Caki2 (cell line): ENCODE measurements around the gene SLC1A4. TPM values are rescaled to one million over a fixed set of nuclear protein-coding genes. Genes with fewer than 3 reads are reported as not detected.

Experiments used
- DNase-seq: peaks from one replicate; pipeline ENCODE4 v3.0.0-alpha.2; 2015; ENCODE audit warnings: low read depth
- in situ Hi-C: cut with HindIII; loops from 2 replicates; pipeline ENCODE4 v1.10.0; 2016; ENCODE audit warnings: low sequenced_read_pairs, low pct_unique_long_range_greater_than_20kb, mixed read lengths
- total RNA-seq: library from RNA; depleted of rRNA; stranded (reverse); fragments of >200 nt; shearing (Covaris generic); gene quantifications from 2 replicates; pipeline ENCODE4 v1.2.3, GENCODE V29; 2014; ENCODE audit warnings: low replicate concordance; rRNA removed

SLC1A4 gene
- 30.7 and 39.1 TPM in 2 replicates for total RNA-seq

GRCh38 chr2:64989126-64989981 is at the start of gene SLC1A4:
Gene SLC1A4 (plus strand): TSS chr2:64989399. CDS start chr2:64989644, 245 bp downstream.
- in situ Hi-C loops, result no loop called here
- peak; percentile 91 for DNase-seq

DNA sequence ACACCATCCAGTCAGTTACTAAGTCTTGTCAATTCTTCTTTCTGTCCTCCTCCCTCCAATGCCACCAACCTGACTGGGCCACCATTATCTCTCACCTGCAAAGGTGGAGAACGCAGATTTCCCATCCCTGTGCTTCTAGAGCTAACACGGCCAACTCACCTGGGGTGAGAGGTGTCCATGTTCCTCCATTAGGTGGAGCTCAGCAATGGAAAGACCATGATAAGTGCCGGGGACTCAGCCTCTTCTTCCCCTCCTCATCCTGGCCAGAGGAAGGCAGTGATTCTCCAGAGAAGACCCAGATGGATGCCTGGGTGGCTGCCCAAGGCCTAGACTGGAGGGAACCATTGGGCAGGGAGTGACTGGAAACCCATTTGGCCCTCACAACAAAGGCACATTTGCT is 48.1 kb upstream of the SLC1A4 start:
- in situ Hi-C loops, result loop anchor here (25.0 kb wide), 1 partner anchor 96 kb away; no protein-coding TSS in a partner anchor
- DNase-seq, result no peak

- in situ Hi-C loops, result loop anchor here (25.0 kb wide), 1 partner anchor 96 kb away; no protein-coding TSS in a partner anchor
- no peak for DNase-seq
Measured at GRCh38 chr2:64941801-64942200, 47.4 kb upstream of the SLC1A4 start.

DNA sequence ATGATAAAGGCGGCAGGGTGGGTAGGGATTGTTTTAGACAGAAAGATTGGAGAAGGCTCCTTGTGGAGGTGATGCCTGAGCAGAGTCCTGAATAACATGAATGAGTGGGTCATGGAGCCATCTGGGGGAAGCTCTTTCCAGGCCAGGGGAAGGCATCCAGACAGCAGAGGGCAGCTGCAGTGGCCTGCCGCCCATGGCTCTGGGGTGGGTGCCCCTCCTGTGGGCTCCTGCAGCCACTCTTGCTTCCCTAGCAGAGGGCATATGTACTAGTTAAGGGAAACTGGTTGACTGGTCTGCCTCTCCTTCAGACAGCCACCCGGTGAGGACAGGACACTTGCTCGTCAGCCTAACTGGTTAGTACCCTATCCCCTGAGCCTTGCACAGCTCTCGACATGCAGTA is 46.5 kb upstream of the SLC1A4 start:
- in situ Hi-C loops, result loop anchor here (25.0 kb wide), 1 partner anchor 95 kb away; no protein-coding TSS in a partner anchor
- DNase-seq, result peak; percentile 26

DNA sequence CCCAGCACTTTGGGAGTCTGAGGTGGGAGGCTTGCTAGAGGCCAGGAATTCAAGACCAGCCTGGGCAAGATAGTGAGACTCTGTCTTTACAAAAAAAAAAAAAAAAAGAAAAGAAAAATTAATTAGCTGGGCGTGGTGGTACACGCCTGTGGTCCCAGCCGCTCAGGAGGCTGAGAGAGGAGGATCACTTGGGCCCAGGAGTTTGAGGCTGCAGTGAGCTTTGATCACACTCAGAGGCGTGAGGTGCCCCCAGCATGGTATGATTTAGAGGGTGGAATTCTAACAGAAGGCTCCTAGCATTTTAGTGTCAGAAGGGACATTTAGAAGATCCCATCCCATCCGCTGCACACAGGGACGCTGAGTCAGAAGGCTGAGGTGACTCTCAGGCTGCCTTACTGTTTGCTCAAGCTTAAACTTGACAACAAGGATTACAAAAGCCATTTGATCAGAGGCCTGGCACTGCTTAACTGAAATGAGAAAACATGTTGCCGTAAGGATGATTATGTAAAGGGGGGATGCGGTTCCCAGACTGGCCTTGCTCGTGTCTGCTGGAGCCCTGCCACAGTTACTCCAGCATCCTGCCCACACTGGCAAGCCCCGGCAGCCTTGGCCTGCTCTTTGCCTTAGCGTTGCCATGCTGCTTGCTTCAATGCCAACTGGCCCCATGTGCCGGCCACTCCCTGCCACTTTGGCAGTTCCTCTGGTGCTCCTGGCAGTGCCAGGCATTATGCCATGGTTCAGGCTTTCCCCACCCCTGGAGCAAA is 45.6 kb upstream of the SLC1A4 start:
- in situ Hi-C loops, result loop anchor here (25.0 kb wide), 1 partner anchor 94 kb away; no protein-coding TSS in a partner anchor
- DNase-seq, result peak; percentile 61

DNA sequence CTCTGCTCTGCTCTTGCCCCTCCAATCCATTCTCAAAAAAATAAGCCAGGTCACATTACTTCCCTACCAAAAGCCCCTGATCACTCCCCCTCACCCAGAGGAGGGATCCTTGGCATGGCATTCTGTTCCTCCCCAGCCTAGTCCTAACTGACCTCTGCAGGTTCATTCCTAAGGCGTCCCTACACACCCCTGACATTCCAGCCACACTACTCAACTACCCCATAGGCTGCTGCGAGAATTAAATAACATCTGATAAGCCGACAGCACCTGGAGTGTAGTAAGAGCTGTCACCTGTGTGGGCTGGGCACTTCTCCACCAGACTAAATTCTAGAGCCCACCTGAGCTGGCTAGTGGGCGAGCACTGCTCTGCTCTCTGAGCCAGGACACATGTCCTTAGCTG is 44.7 kb upstream of the SLC1A4 start:
- in situ Hi-C loops, result loop anchor here (25.0 kb wide), 1 partner anchor 93 kb away; no protein-coding TSS in a partner anchor
- DNase-seq, result no peak

DNA sequence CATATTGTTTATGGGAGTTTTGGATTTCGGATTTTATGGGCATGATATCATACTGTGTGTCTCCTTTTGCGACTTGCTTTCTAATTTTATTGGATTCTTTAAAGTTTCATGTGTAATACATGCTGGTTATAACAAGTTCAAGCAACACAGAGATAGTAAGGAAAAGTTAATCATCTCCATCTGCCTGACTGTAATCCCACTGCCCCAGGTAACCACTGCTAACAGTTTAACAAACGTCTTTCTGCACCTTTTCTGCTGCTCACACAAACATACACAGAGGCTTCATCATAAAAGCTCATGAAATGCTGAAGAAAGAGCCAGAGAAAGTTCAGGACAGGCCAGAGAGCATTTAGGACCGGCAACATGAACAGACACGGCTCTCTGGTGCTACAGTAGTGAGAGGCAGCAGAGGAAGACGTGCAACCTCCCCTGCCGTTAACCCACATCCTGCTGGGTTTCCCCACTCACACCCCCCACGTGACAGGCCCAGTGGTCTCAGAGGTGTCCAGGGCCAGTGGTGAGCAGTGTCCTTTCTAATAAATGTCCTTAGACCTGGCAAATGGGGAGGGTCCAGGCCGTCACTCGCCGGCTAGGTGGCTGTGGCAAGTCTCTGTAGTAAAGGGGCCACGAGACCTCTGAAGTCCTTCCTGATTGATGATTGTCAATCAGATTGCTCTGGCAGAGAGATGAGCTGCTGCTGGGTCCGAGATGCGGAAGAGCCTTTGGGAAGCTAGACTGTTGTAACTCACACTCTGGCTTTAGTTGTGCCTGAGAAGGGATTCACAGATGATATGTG is 43.0 kb upstream of the SLC1A4 start:
- DNase-seq, result no peak
- in situ Hi-C loops, result loop anchor here (25.0 kb wide), 1 partner anchor 91 kb away; no protein-coding TSS in a partner anchor

- no peak for DNase-seq
- in situ Hi-C loops, result loop anchor here (25.0 kb wide), 1 partner anchor 90 kb away; no protein-coding TSS in a partner anchor
Measured at GRCh38 chr2:64946769-64947247, 42.4 kb upstream of the SLC1A4 start.

DNA sequence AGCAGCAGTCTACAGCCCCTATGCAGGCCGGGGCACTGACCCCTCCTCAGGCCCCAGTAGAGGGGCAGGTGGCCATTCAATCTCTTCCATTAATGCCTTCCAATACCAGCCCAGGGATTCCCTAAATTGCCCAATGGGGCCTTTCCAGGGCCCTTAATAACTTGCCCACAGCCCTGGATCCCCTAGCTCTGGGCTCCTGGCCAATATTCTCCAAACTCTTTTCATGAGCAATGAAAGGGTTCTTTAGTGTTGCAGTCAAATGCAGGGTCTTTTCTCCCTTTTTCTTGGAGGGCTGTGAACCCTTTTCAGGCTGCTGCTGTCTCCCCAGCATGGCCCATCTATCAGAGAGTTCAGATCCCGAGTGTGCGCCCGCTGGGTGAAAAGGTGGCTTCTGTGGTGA is 41.3 kb upstream of the SLC1A4 start:
- in situ Hi-C loops, result loop anchor here (25.0 kb wide), 1 partner anchor 89 kb away; no protein-coding TSS in a partner anchor
- no peak for DNase-seq

- DNase-seq, result no peak
- in situ Hi-C loops, result no loop called here
Measured at GRCh38 chr2:64950226-64951160, 38.7 kb upstream of the SLC1A4 start.

DNA sequence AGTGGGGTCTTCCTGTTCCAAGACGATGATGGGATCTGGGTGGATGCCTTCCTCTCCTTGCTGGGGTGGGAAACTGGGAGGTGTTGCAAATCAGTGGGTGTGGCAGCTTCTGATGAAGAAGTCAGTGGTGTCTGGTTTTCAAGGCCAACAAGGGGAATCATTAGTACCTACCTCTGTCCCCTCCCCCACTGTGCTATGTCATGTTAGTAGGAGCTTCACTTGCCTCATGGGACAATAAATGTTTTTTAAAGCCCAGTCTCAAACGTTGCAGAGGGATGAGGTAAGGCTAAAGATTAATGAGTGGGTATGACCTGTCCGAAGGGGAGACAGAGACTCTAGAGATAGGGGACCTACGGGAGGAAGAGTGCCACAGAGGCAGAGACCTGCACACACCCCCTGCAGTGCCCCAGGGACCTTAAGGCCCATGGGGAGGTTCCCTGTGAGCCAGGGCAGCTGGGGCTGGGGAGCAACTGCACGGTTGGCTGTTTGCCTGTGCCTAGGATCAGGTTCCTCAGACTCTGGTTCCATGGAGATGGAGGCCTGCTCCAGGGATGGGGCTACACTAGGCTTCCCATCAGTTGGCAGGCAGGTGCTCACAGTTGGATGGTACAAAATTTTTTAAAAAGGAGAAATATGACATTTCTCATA is 37.8 kb upstream of the SLC1A4 start:
- in situ Hi-C loops, result no loop called here
- no peak for DNase-seq

GRCh38 chr2:64952096-64952495 is 37.1 kb upstream of the SLC1A4 start:
- in situ Hi-C loops, result no loop called here
- no peak for DNase-seq

GRCh38 chr2:64952511-64953482 is 36.4 kb upstream of the SLC1A4 start:
- in situ Hi-C loops, result no loop called here
- DNase-seq, result peak; percentile 83

GRCh38 chr2:64955467-64955866 is 33.7 kb upstream of the SLC1A4 start:
- in situ Hi-C loops, result no loop called here
- no peak for DNase-seq

- in situ Hi-C loops, result no loop called here
- no peak for DNase-seq
Measured at GRCh38 chr2:64957109-64957903, 31.9 kb upstream of the SLC1A4 start.
